HG02852 (cell line): Measurements from ENCODE around the gene KCND1.

Source experiments
- ATAC-seq: cut with Tn5 transposase; IDR thresholded peaks from one replicate; pipeline ENCODE4 v1.9.1; 2021; ENCODE audit warnings: mild to moderate bottlenecking, moderate library complexity; ENCODE audit not compliant: unreplicated experiment

Gene KCND1

GRCh38 chrX:48939524-48940228, 32.0 kb downstream of the KCND1 start:
- no peak for ATAC-seq

GRCh38 chrX:48938721-48939425, 32.8 kb downstream of the KCND1 start:
- peak; percentile 57 for ATAC-seq

- ATAC-seq: peak; percentile 60
These were observed 34.4 kb downstream of the KCND1 start for GRCh38 chrX:48937054-48937907.

GRCh38 chrX:48936429-48937053, 35.1 kb downstream of the KCND1 start:
- peak; percentile 3 for ATAC-seq

- ATAC-seq: no peak
These were observed 36.4 kb downstream of the KCND1 start for GRCh38 chrX:48935301-48935670.

- ATAC-seq: no peak
These were observed 36.9 kb downstream of the KCND1 start for GRCh38 chrX:48934581-48935300.

- peak; percentile 34 for ATAC-seq
These were observed 37.9 kb downstream of the KCND1 start for GRCh38 chrX:48933757-48934156.

GRCh38 chrX:48927736-48928382, 43.8 kb downstream of the KCND1 start:
- no peak for ATAC-seq

GRCh38 chrX:48927123-48927522, 44.5 kb downstream of the KCND1 start:
- no peak for ATAC-seq

GRCh38 chrX:48924270-48924669, 47.4 kb downstream of the KCND1 start:
- no peak for ATAC-seq

- no peak for ATAC-seq
These were observed 47.9 kb downstream of the KCND1 start for GRCh38 chrX:48923771-48924170.

- no peak for ATAC-seq
These were observed 50.9 kb downstream of the KCND1 start for GRCh38 chrX:48920718-48921104.

- no peak for ATAC-seq
These were observed 51.5 kb downstream of the KCND1 start for GRCh38 chrX:48919947-48920717.

- ATAC-seq: no peak
These were observed 52.2 kb downstream of the KCND1 start for GRCh38 chrX:48919360-48919841.

GRCh38 chrX:48918643-48919340, 52.9 kb downstream of the KCND1 start, which contains the start of gene PIM2:
PIM2 (minus strand) TSS chrX:48919024; CDS start chrX:48918834, 190 bp downstream.
- peak; percentile 74 for ATAC-seq

- ATAC-seq: no peak
These were observed 53.4 kb downstream of the KCND1 start for GRCh38 chrX:48918301-48918642.

- ATAC-seq: peak; percentile 39
These were observed 54.3 kb downstream of the KCND1 start for GRCh38 chrX:48917139-48918001.
